Measurements from ENCODE around the gene BRK1.
A peak's percentile ranks its signal among the peaks of the same experiment; 100 is the strongest.
"Not testable (repeated sequence)": the region's sequence is repeated elsewhere in the genome, so short reads cannot be mapped to it uniquely, and the experiment has no call there.

BRK1 gene

GRCh38 chr3:10115326-10116137 lies at the start of gene BRK1:
BRK1 (plus strand) TSS chr3:10115675; CDS start chr3:10115702, 27 bp downstream.
- peak; percentile 93 for TF ChIP-seq POLR2A (IDR thresholded peaks at IDR 0.05; ENCODE audit: low read depth, low read length)
- peak; percentile 95 for DNase-seq (ENCODE audit: insufficient read length, low spot score)
- peak; percentile 83 for FAIRE-seq

DNA sequence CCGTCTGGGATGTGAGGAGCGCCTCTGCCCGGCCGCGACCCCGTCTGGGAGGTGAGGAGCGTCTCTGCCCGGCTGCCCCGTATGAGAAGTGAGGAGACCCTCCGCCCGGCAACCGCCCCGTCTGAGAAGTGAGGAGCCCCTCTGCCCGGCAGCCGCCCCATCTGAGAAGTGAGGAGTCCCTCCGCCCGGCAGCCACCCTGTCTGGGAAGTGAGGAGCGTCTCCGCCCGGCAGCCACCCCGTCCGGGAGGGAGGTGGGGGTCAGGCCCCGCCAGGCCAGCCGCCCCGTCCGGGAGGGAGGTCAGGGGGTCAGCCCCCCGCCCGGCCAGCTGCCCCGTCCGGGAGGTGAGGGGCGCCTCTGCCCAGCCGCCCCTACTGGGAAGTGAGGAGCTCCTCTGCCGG lies 45.4 kb upstream of the BRK1 start:
- DNase-seq (ENCODE audit: insufficient read length, low spot score); FAIRE-seq: not testable (repeated sequence)

DNA sequence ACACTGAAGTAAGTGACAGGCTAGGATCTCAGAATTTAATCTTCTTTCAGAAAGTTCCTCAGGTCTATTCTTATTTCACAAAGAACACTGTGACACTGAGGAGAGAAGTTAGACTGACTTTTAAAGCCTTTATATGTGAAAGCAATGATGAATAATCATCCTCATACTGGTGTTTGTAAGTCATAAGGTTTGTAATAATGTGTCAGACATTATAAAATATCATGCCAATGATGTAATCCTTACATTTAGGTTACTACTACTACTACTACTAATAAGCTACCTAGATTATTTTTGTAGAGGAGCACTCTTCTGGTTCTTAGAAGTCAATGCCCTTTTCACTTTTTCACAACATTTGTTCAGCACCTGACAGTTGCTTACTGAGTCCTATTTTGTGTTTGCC lies 40.8 kb upstream of the BRK1 start:
- no peak for TF ChIP-seq POLR2A (IDR thresholded peaks at IDR 0.05; ENCODE audit: low read depth, low read length)
- FAIRE-seq, result peak; percentile 76
- DNase-seq (ENCODE audit: insufficient read length, low spot score), result peak; percentile 22

DNA sequence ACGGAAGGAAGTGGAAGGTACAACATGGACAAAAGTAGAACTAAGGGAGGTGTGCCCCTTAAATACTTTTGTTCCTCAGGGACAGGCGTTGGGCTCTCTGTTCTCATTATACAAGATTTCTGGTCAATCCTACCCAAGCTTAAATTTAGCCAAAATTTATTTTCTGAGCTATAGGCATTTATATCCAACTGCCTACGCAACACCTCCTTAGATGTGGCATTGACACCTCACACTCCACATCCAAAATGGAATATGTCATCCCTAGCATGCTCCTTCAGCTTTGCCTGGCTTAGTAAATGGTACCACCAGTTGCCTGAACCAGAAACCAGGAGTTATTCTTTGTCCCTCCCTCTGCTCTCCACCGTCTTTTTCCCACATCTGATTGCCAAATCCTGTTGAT lies 33.6 kb upstream of the BRK1 start:
- no peak for TF ChIP-seq POLR2A (IDR thresholded peaks at IDR 0.05; ENCODE audit: low read depth, low read length)
- DNase-seq (ENCODE audit: insufficient read length, low spot score) (no peak), FAIRE-seq (no peak)

- FAIRE-seq (no peak), DNase-seq (ENCODE audit: insufficient read length, low spot score) (no peak)
- TF ChIP-seq POLR2A (IDR thresholded peaks at IDR 0.05; ENCODE audit: low read depth, low read length), result no peak
Measured at GRCh38 chr3:10085738-10086137, 29.7 kb upstream of the BRK1 start.

- TF ChIP-seq POLR2A (IDR thresholded peaks at IDR 0.05; ENCODE audit: low read depth, low read length), result no peak
- FAIRE-seq, result no peak
- no peak for DNase-seq (ENCODE audit: insufficient read length, low spot score)
Measured at GRCh38 chr3:10088256-10088655, 27.2 kb upstream of the BRK1 start.

GRCh38 chr3:10090179-10090578 lies 25.3 kb upstream of the BRK1 start:
- DNase-seq (ENCODE audit: insufficient read length, low spot score), result no peak

GRCh38 chr3:10090774-10091173 lies 24.7 kb upstream of the BRK1 start:
- FAIRE-seq; DNase-seq (ENCODE audit: insufficient read length, low spot score): not testable (repeated sequence)

More at GRCh38 chr3:10090179-10090578, 25.3 kb upstream of the BRK1 start:
- FAIRE-seq, result no peak
- TF ChIP-seq POLR2A (IDR thresholded peaks at IDR 0.05; ENCODE audit: low read depth, low read length), result no peak

DNA sequence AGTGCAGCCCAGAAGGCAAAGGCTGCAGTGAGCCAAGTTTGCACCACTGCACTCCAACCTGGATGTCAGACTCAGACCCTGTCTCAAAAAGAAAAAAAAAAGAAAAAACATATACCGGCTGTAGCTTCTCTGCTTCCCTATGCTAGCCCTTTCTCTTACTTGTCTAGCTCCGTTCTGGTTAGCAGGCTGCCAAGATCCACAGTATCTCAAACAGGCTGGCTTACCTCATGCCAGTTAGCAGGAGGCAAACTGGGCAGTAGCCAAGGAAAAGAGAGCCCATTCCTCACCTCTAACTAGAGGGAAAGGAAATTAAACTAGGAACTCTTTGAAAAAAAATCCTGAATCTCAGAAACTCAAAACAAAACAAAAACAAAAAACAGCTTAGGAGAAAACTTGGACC lies 24.1 kb upstream of the BRK1 start:
- DNase-seq (ENCODE audit: insufficient read length, low spot score); FAIRE-seq: not testable (repeated sequence)

- TF ChIP-seq POLR2A (IDR thresholded peaks at IDR 0.05; ENCODE audit: low read depth, low read length), result no peak
- FAIRE-seq (no peak), DNase-seq (ENCODE audit: insufficient read length, low spot score) (no peak)
Measured at GRCh38 chr3:10093678-10094077, 21.8 kb upstream of the BRK1 start.

GRCh38 chr3:10099041-10099440 lies 16.4 kb upstream of the BRK1 start:
- DNase-seq (ENCODE audit: insufficient read length, low spot score) (no peak), FAIRE-seq (no peak)
- TF ChIP-seq POLR2A (IDR thresholded peaks at IDR 0.05; ENCODE audit: low read depth, low read length), result no peak

GRCh38 chr3:10106919-10107318 lies 8.6 kb upstream of the BRK1 start:
- TF ChIP-seq POLR2A (IDR thresholded peaks at IDR 0.05; ENCODE audit: low read depth, low read length), result no peak
- DNase-seq (ENCODE audit: insufficient read length, low spot score), result no peak
- no peak for FAIRE-seq

GRCh38 chr3:10108091-10108490 lies 7.4 kb upstream of the BRK1 start, which contains the start of gene FANCD2OS:
FANCD2OS (minus strand) TSS chr3:10108255; CDS start chr3:10104774, 3,481 bp downstream.
- TF ChIP-seq POLR2A (IDR thresholded peaks at IDR 0.05; ENCODE audit: low read depth, low read length), result no peak
- no peak for FAIRE-seq
- DNase-seq (ENCODE audit: insufficient read length, low spot score), result no peak

- no peak for FAIRE-seq
- DNase-seq (ENCODE audit: insufficient read length, low spot score), result peak; percentile 17
- no peak for TF ChIP-seq POLR2A (IDR thresholded peaks at IDR 0.05; ENCODE audit: low read depth, low read length)
Measured at GRCh38 chr3:10116138-10116460, 624 bp downstream of the BRK1 start.

DNA sequence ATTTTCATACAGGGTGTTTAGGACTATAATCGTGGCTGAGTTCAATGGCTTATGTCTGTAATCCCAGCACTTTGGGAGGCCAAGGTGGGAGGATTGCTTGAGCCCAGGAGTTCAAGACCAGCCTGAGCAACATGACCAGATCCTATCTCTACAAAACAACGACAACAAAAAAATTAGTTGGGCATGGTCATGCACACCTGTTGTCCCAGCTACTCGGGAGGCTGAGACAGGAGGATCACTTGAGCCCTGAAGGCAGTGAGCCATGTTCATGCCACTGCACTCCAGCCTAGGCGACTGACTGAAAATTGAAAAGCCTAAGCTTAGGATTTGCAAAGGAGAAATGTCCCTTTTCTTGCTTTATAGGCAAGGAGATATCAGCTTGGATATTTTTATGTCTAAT lies 1.5 kb downstream of the BRK1 start:
- no peak for DNase-seq (ENCODE audit: insufficient read length, low spot score)
- no peak for TF ChIP-seq POLR2A (IDR thresholded peaks at IDR 0.05; ENCODE audit: low read depth, low read length)
- FAIRE-seq, result no peak
